Testis (tissue), 2 donors: ENCODE data around the gene SIRPG.

Experiments
- CTCF ChIP-seq, 3 experiments: fragments of 450-650 bp in 2 of 3; fragments of 200-600 bp in 1 of 3; sonication (generic) in 1 of 3; IDR thresholded peaks; one replicate each; pipeline ENCODE4 v1.5.1; 2016 to 2019; ENCODE audit warnings: antibody characterized with exemption in 3 of 3, mild to moderate bottlenecking in 2 of 3, moderate library complexity in 1 of 3
- POLR2A ChIP-seq: fragments of 450-650 bp; IDR thresholded peaks from one replicate; pipeline ENCODE4 v1.6.1; 2017; ENCODE audit warnings: antibody characterized with exemption, mild to moderate bottlenecking, moderate library complexity

- TF ChIP-seq CTCF (IDR thresholded peaks at IDR 0.05) = no peak
- TF ChIP-seq POLR2A = no peak
These were observed 28.3 kb downstream of the SIRPG start for GRCh38 chr20:1629321-1629720.
